DND-41 (cell line): ENCODE results near the gene NLRP7.
"Not testable (repeated sequence)": the region's sequence is repeated elsewhere in the genome, so short reads cannot be mapped to it uniquely, and the experiment has no call there.

ENCODE experiments used
- EZH2 ChIP-seq: IDR thresholded peaks from 3 replicates; pipeline ENCODE4 v1.6.1; 2012; ENCODE audit warnings: borderline replicate concordance, low read depth, mild to moderate bottlenecking, moderate library complexity, low read length, inconsistent platforms; ENCODE audit not compliant: severe bottlenecking
- TF ChIP-seq, protein P1 (sequence below): IDR thresholded peaks from 2 replicates; pipeline ENCODE4 v1.5.1; 2012; ENCODE audit warnings: borderline replicate concordance, low read length, moderate library complexity, mild to moderate bottlenecking; ENCODE audit not compliant: poor library complexity, severe bottlenecking; ENCODE audit errors: extremely low read depth

DNA sequence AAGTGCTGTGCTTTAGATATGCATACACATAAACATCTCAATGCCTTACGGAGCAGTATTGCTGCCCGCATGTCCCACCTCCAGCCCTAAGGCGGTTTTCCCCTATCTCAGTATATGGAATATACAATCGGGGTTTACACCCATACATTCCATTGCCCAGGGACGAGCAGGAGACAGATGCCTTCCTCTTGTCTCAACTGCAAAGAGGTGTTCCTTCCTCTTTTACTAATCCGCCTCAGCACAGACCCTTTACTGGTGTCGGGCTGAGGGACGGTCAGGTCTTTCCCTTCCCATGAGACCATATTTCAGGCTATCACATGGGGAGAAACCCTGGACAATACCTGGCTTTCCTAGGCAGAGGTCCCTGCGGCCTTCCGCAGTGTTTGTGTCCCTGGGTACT lies 3.2 kb upstream of the NLRP7 start:
- TF ChIP-seq, protein P1, sequence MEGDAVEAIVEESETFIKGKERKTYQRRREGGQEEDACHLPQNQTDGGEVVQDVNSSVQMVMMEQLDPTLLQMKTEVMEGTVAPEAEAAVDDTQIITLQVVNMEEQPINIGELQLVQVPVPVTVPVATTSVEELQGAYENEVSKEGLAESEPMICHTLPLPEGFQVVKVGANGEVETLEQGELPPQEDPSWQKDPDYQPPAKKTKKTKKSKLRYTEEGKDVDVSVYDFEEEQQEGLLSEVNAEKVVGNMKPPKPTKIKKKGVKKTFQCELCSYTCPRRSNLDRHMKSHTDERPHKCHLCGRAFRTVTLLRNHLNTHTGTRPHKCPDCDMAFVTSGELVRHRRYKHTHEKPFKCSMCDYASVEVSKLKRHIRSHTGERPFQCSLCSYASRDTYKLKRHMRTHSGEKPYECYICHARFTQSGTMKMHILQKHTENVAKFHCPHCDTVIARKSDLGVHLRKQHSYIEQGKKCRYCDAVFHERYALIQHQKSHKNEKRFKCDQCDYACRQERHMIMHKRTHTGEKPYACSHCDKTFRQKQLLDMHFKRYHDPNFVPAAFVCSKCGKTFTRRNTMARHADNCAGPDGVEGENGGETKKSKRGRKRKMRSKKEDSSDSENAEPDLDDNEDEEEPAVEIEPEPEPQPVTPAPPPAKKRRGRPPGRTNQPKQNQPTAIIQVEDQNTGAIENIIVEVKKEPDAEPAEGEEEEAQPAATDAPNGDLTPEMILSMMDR, result not testable (repeated sequence)
- not testable (repeated sequence) for TF ChIP-seq EZH2
